Measurements from ENCODE around the gene RUFY4.

The RUFY4 gene

GRCh38 chr2:218046238-218046637, 22.8 kb upstream of the RUFY4 start:
- no peak overlapping the region for H3K9ac ChIP-seq (ENCODE audit: low read depth, low read length)
- H2AFZ ChIP-seq (ENCODE audit: low read depth, low read length) = no peak overlapping the region
- no peak overlapping the region for H3K4me3 ChIP-seq (ENCODE audit: low read depth in 1 of 2, low read length in 2 of 2)
- peaks cover 8% of the 10 kb centered on the region for H3K27me3 ChIP-seq (ENCODE audit: insufficient read depth, low read length, poor library complexity)
- no peak for TF ChIP-seq EZH2 (IDR thresholded peaks at IDR 0.05; ENCODE audit: borderline replicate concordance, low read depth, low read length, severe bottlenecking)
- no peak for TF ChIP-seq CTCF (IDR thresholded peaks at IDR 0.05; ENCODE audit: borderline replicate concordance, extremely low read depth, low read length, poor library complexity, severe bottlenecking)
- no peaks in the 10 kb centered on the region for H3K4me1 ChIP-seq (ENCODE audit: insufficient read depth, low read length)
- no peaks in the 10 kb centered on the region for H3K79me2 ChIP-seq (ENCODE audit: insufficient read depth, low read length)
- H3K36me3 ChIP-seq (ENCODE audit: insufficient read depth, low read length) = no peaks in the 10 kb centered on the region
- no peak overlapping the region for H3K4me2 ChIP-seq (ENCODE audit: insufficient read depth, low read length)
- H4K20me1 ChIP-seq (ENCODE audit: insufficient read depth, low read length) = no peaks in the 10 kb centered on the region
- H3K9me3 ChIP-seq (ENCODE audit: insufficient read depth, low read length, severe bottlenecking) = peaks cover 4% of the 10 kb centered on the region
- ATAC-seq (ENCODE audit: insufficient read depth, low read depth) (no peak), DNase-seq (no peak)
- no peak overlapping the region for H3K27ac ChIP-seq (ENCODE audit: low read length)

GRCh38 chr2:218047536-218048225, 21.4 kb upstream of the RUFY4 start:
- DNase-seq = no peak
- H3K4me2 ChIP-seq (ENCODE audit: insufficient read depth, low read length) = no peak overlapping the region
- H3K9me3 ChIP-seq (ENCODE audit: insufficient read depth, low read length, severe bottlenecking) = peaks cover 4% of the 10 kb centered on the region
- H3K4me3 ChIP-seq (ENCODE audit: low read depth in 1 of 2, low read length in 2 of 2) = no peak overlapping the region
- TF ChIP-seq EZH2 (IDR thresholded peaks at IDR 0.05; ENCODE audit: borderline replicate concordance, low read depth, low read length, severe bottlenecking) (no peak), CTCF (IDR thresholded peaks at IDR 0.05; ENCODE audit: borderline replicate concordance, extremely low read depth, low read length, poor library complexity, severe bottlenecking) (no peak)
- no peaks in the 10 kb centered on the region for H3K79me2 ChIP-seq (ENCODE audit: insufficient read depth, low read length)
- no peaks in the 10 kb centered on the region for H3K36me3 ChIP-seq (ENCODE audit: insufficient read depth, low read length)
- H3K27me3 ChIP-seq (ENCODE audit: insufficient read depth, low read length, poor library complexity) = peaks cover 8% of the 10 kb centered on the region
- no peak for ATAC-seq (ENCODE audit: insufficient read depth, low read depth)
- no peak overlapping the region for H3K9ac ChIP-seq (ENCODE audit: low read depth, low read length)
- H4K20me1 ChIP-seq (ENCODE audit: insufficient read depth, low read length) = no peaks in the 10 kb centered on the region
- H2AFZ ChIP-seq (ENCODE audit: low read depth, low read length) = no peak overlapping the region
- no peaks in the 10 kb centered on the region for H3K4me1 ChIP-seq (ENCODE audit: insufficient read depth, low read length)
- no peak overlapping the region for H3K27ac ChIP-seq (ENCODE audit: low read length)

GRCh38 chr2:218051903-218052302, 17.1 kb upstream of the RUFY4 start:
- no peak overlapping the region for H3K27ac ChIP-seq (ENCODE audit: low read length)
- no peaks in the 10 kb centered on the region for H3K36me3 ChIP-seq (ENCODE audit: insufficient read depth, low read length)
- no peaks in the 10 kb centered on the region for H3K4me1 ChIP-seq (ENCODE audit: insufficient read depth, low read length)
- H3K9ac ChIP-seq (ENCODE audit: low read depth, low read length) = no peak overlapping the region
- peaks cover 12% of the 10 kb centered on the region for H3K27me3 ChIP-seq (ENCODE audit: insufficient read depth, low read length, poor library complexity)
- no peaks in the 10 kb centered on the region for H4K20me1 ChIP-seq (ENCODE audit: insufficient read depth, low read length)
- H2AFZ ChIP-seq (ENCODE audit: low read depth, low read length) = no peak overlapping the region
- H3K4me3 ChIP-seq (ENCODE audit: low read depth in 1 of 2, low read length in 2 of 2) = no peak overlapping the region
- DNase-seq (no peak), ATAC-seq (ENCODE audit: insufficient read depth, low read depth) (no peak)
- TF ChIP-seq EZH2 (IDR thresholded peaks at IDR 0.05; ENCODE audit: borderline replicate concordance, low read depth, low read length, severe bottlenecking) (no peak), CTCF (IDR thresholded peaks at IDR 0.05; ENCODE audit: borderline replicate concordance, extremely low read depth, low read length, poor library complexity, severe bottlenecking) (no peak)
- H3K9me3 ChIP-seq (ENCODE audit: insufficient read depth, low read length, severe bottlenecking) = peaks cover 4% of the 10 kb centered on the region
- H3K79me2 ChIP-seq (ENCODE audit: insufficient read depth, low read length) = no peaks in the 10 kb centered on the region
- no peak overlapping the region for H3K4me2 ChIP-seq (ENCODE audit: insufficient read depth, low read length)

Measured in DND-41 (cell line).